ENCODE data around the gene MAP1A. TPM values are rescaled to one million over a fixed set of nuclear protein-coding genes. Genes with fewer than 3 reads are reported as not detected.
A peak's percentile ranks its signal among the peaks of the same experiment; 100 is the strongest.

Gene MAP1A
- total RNA-seq, 1 experiment from 2014 or later = 0.05 TPM

GRCh38 chr15:43508991-43509659 lies 8.3 kb upstream of the MAP1A start:
- CTCF ChIA-PET = no interaction called here
- no TSS peak for BruUV-seq (replicated peaks)
- no peak overlapping the region for H3K27ac Mint-ChIP-seq (ENCODE audit: unreplicated experiment)

GRCh38 chr15:43509660-43510199 lies 7.7 kb upstream of the MAP1A start:
- TF ChIP-seq CTCF (IDR thresholded peaks at IDR 0.05; ENCODE audit: unreplicated experiment) = no peak
- intact Hi-C loops (cut with micrococcal nuclease; ENCODE audit: unreplicated experiment) = no loop called here
- Mint-ChIP-seq H3K4me1 (ENCODE audit: low read depth, unreplicated experiment) (peaks cover 10% of the 10 kb centered on the region), H3K9me3 (ENCODE audit: low read depth, unreplicated experiment) (no peaks in the 10 kb centered on the region), H3K36me3 (ENCODE audit: insufficient read depth, unreplicated experiment) (peaks cover 16% of the 10 kb centered on the region), H3K27me3 (ENCODE audit: unreplicated experiment) (peaks cover 20% of the 10 kb centered on the region), H3K4me3 (ENCODE audit: low read depth, unreplicated experiment) (peak overlapping the region; percentile 92), H3K27ac (ENCODE audit: unreplicated experiment) (no peak overlapping the region)
- CTCF ChIA-PET = interaction anchor here (0.8 kb wide), 1 partner anchor 21 kb away, joined by 4 read pairs; no protein-coding TSS in a partner anchor
- no peak for DNase-seq
- no TSS peak for BruUV-seq (replicated peaks)

More at GRCh38 chr15:43508991-43509659, 8.3 kb upstream of the MAP1A start:
- DNase-seq = no peak
- peaks cover 10% of the 10 kb centered on the region for H3K4me1 Mint-ChIP-seq (ENCODE audit: low read depth, unreplicated experiment)
- no peak overlapping the region for H3K4me3 Mint-ChIP-seq (ENCODE audit: low read depth, unreplicated experiment)
- H3K27me3 Mint-ChIP-seq (ENCODE audit: unreplicated experiment) = peaks cover 20% of the 10 kb centered on the region
- peaks cover 16% of the 10 kb centered on the region for H3K36me3 Mint-ChIP-seq (ENCODE audit: insufficient read depth, unreplicated experiment)
- TF ChIP-seq CTCF (IDR thresholded peaks at IDR 0.05; ENCODE audit: unreplicated experiment) = no peak
- intact Hi-C loops (cut with micrococcal nuclease; ENCODE audit: unreplicated experiment) = no loop called here
- no peaks in the 10 kb centered on the region for H3K9me3 Mint-ChIP-seq (ENCODE audit: low read depth, unreplicated experiment)

GRCh38 chr15:43510200-43511011 lies 7.0 kb upstream of the MAP1A start:
- Mint-ChIP-seq H3K27me3 (ENCODE audit: unreplicated experiment) (peaks cover 20% of the 10 kb centered on the region), H3K27ac (ENCODE audit: unreplicated experiment) (peak overlapping the region; percentile 53), H3K4me3 (ENCODE audit: low read depth, unreplicated experiment) (peak overlapping the region; percentile 92), H3K9me3 (ENCODE audit: low read depth, unreplicated experiment) (no peaks in the 10 kb centered on the region), H3K36me3 (ENCODE audit: insufficient read depth, unreplicated experiment) (peaks cover 16% of the 10 kb centered on the region), H3K4me1 (ENCODE audit: low read depth, unreplicated experiment) (peaks cover 10% of the 10 kb centered on the region)
- BruUV-seq (replicated peaks) = no TSS peak
- CTCF ChIA-PET = interaction anchor here (0.7 to 0.8 kb wide), 2 partner anchors 21 to 70 kb away, joined by 3 to 4 read pairs; no protein-coding TSS in a partner anchor
- no peak for TF ChIP-seq CTCF (IDR thresholded peaks at IDR 0.05; ENCODE audit: unreplicated experiment)
- intact Hi-C loops (cut with micrococcal nuclease; ENCODE audit: unreplicated experiment) = no loop called here
- peak; percentile 93 for DNase-seq

GRCh38 chr15:43511012-43511885 lies 6.2 kb upstream of the MAP1A start:
- DNase-seq = no peak
- Mint-ChIP-seq H3K27ac (ENCODE audit: unreplicated experiment) (peak overlapping the region; percentile 53), H3K36me3 (ENCODE audit: insufficient read depth, unreplicated experiment) (peaks cover 16% of the 10 kb centered on the region), H3K4me3 (ENCODE audit: low read depth, unreplicated experiment) (peak overlapping the region; percentile 92), H3K9me3 (ENCODE audit: low read depth, unreplicated experiment) (no peaks in the 10 kb centered on the region), H3K4me1 (ENCODE audit: low read depth, unreplicated experiment) (peaks cover 10% of the 10 kb centered on the region), H3K27me3 (ENCODE audit: unreplicated experiment) (peaks cover 25% of the 10 kb centered on the region)
- intact Hi-C loops (cut with micrococcal nuclease; ENCODE audit: unreplicated experiment) = no loop called here
- no TSS peak for BruUV-seq (replicated peaks)
- CTCF ChIA-PET = interaction anchor here (0.6 to 0.7 kb wide), 2 partner anchors 70 to 71 kb away, joined by 3 read pairs; no protein-coding TSS in a partner anchor
- TF ChIP-seq CTCF (IDR thresholded peaks at IDR 0.05; ENCODE audit: unreplicated experiment) = no peak
